ENCODE results near the gene TMCO4.

DNA sequence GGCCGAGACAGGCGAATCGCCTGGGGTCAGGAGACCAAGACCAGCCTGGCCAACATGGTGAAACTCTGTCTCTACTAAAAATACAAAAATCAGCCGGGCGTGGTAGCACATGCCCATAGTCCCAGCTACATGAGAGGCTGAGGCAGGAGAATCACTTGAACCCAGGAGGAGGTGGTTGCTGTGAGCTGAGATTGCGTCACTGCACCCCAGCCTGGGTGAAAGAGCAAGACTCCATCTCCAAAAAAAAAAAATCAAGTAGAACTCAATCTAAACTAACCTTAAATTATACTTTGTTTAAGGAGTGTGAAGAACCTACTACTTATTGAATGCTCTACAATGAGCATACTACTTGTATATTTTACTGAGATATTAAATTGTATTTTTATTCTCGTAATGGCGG, 45.8 kb upstream of the TMCO4 start:
- no peak for TF ChIP-seq CTCF (IDR thresholded peaks at IDR 0.05)
- TF ChIP-seq POLR2AphosphoS5 (IDR thresholded peaks at IDR 0.05): no peak
- TF ChIP-seq POLR2A (IDR thresholded peaks at IDR 0.05): no peak
- no peak for TF ChIP-seq EP300 (IDR thresholded peaks at IDR 0.05; ENCODE audit: low read depth)

Data from transverse colon (tissue), 4 donors.